ENCODE results near the gene REM2. TPM values are rescaled to one million over a fixed set of nuclear protein-coding genes. Genes with fewer than 3 reads are reported as not detected.
A peak's percentile ranks its signal among the peaks of the same experiment; 100 is the strongest.

REM2 gene
- total RNA-seq, 1 experiment from 2014 or later: not detected

- ChIA-PET POLR2A (ENCODE audit: low non-redundant PET) (no interaction called here), CTCF (no interaction called here)
- no peak for TF ChIP-seq CTCF (conservative IDR thresholded peaks at IDR 0.05; ENCODE audit: low read depth, low read length)
- TF ChIP-seq EZH2 (IDR thresholded peaks at IDR 0.05; ENCODE audit: borderline replicate concordance, low read depth, low read length, poor library complexity, severe bottlenecking): no peak
- H3K27me3 ChIP-seq (replicated peaks; ENCODE audit: insufficient read depth, low read depth, low read length, poor library complexity): no peaks in the 10 kb centered on the region
- DNase-seq (ENCODE audit: low spot score): no peak
- no peaks in the 10 kb centered on the region for H3K9me3 ChIP-seq (ENCODE audit: low read depth, low read length, poor library complexity, severe bottlenecking)
- no TSS peak for BruUV-seq (replicated peaks)
- intact Hi-C loops (cut with micrococcal nuclease; ENCODE audit: unreplicated experiment): no loop called here
- H3K4me3 ChIP-seq (ENCODE audit: low read depth, low read length, poor library complexity, severe bottlenecking): no peak overlapping the region
- peak overlapping the region; percentile 77 for H3K27ac ChIP-seq (ENCODE audit: low read depth, low read length, poor library complexity, severe bottlenecking)
- peaks cover 34% of the 10 kb centered on the region for H3K36me3 ChIP-seq (ENCODE audit: insufficient read depth, low read length, poor library complexity, severe bottlenecking)
- peaks cover 24% of the 10 kb centered on the region for H3K4me1 ChIP-seq (ENCODE audit: insufficient read depth, low read length, poor library complexity, severe bottlenecking)
Measured at GRCh38 chr14:22847661-22848341, 35.2 kb upstream of the REM2 start.

- no peaks in the 10 kb centered on the region for H3K27me3 ChIP-seq (replicated peaks; ENCODE audit: insufficient read depth, low read depth, low read length, poor library complexity)
- ChIA-PET POLR2A (ENCODE audit: low non-redundant PET) (no interaction called here), CTCF (interaction anchor here (1.0 to 1.6 kb wide), 3 partner anchors 26 to 292 kb away, joined by 4 to 7 read pairs (median 6); no protein-coding TSS in a partner anchor)
- H3K27ac ChIP-seq (ENCODE audit: low read depth, low read length, poor library complexity, severe bottlenecking): peak overlapping the region; percentile 77
- H3K4me1 ChIP-seq (ENCODE audit: insufficient read depth, low read length, poor library complexity, severe bottlenecking): peaks cover 25% of the 10 kb centered on the region
- TF ChIP-seq EZH2 (IDR thresholded peaks at IDR 0.05; ENCODE audit: borderline replicate concordance, low read depth, low read length, poor library complexity, severe bottlenecking) (no peak), CTCF (conservative IDR thresholded peaks at IDR 0.05; ENCODE audit: low read depth, low read length) (no peak)
- no peaks in the 10 kb centered on the region for H3K9me3 ChIP-seq (ENCODE audit: low read depth, low read length, poor library complexity, severe bottlenecking)
- intact Hi-C loops (cut with micrococcal nuclease; ENCODE audit: unreplicated experiment): no loop called here
- no peak overlapping the region for H3K4me3 ChIP-seq (ENCODE audit: low read depth, low read length, poor library complexity, severe bottlenecking)
- peak; percentile 74 for DNase-seq (ENCODE audit: low spot score)
- H3K36me3 ChIP-seq (ENCODE audit: insufficient read depth, low read length, poor library complexity, severe bottlenecking): peaks cover 27% of the 10 kb centered on the region
- BruUV-seq (replicated peaks): no TSS peak
Measured at GRCh38 chr14:22848351-22849164, 34.5 kb upstream of the REM2 start.

DNA sequence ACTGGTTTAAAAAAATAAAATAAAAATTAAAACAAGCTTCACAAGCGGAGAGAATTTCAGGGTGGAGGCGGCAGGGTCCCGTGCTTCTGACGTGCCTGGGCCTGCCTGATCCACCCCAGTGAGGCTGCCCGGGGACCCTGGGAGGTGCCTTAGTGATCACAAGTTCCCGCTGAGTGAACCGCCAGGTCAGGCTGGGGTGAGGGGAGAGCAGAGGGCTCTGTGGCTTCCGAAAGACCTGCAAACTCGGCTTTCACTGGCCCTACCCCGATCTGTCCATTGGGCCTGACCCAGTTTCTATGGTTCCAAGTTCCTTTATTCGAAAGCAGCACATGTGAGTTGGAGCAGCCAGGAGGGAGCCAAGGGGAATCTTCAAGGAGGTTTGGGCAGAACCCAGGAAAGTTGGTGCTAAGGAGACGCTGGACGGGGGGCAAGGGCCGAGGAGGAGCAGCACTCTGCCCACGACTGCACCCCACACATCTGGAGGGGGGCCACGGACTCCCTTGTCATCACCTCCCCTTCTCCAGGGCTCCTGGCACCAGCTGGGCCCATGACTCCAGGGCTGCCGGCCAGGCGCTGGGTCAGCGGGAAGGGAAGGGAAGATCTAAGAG lies 33.7 kb upstream of the REM2 start:
- no TSS peak for BruUV-seq (replicated peaks)
- Histone ChIP-seq H3K27me3 (replicated peaks; ENCODE audit: insufficient read depth, low read depth, low read length, poor library complexity) (no peaks in the 10 kb centered on the region), H3K27ac (ENCODE audit: low read depth, low read length, poor library complexity, severe bottlenecking) (peak overlapping the region; percentile 77), H3K36me3 (ENCODE audit: insufficient read depth, low read length, poor library complexity, severe bottlenecking) (peaks cover 19% of the 10 kb centered on the region), H3K4me3 (ENCODE audit: low read depth, low read length, poor library complexity, severe bottlenecking) (no peak overlapping the region), H3K4me1 (ENCODE audit: insufficient read depth, low read length, poor library complexity, severe bottlenecking) (peaks cover 25% of the 10 kb centered on the region), H3K9me3 (ENCODE audit: low read depth, low read length, poor library complexity, severe bottlenecking) (no peaks in the 10 kb centered on the region)
- no peak for TF ChIP-seq EZH2 (IDR thresholded peaks at IDR 0.05; ENCODE audit: borderline replicate concordance, low read depth, low read length, poor library complexity, severe bottlenecking)
- intact Hi-C loops (cut with micrococcal nuclease; ENCODE audit: unreplicated experiment): no loop called here
- no peak for DNase-seq (ENCODE audit: low spot score)
- POLR2A ChIA-PET (ENCODE audit: low non-redundant PET): no interaction called here
- CTCF ChIA-PET: interaction anchor here (1.0 to 1.6 kb wide), 3 partner anchors 26 to 292 kb away, joined by 4 to 7 read pairs (median 6); no protein-coding TSS in a partner anchor
